ENCODE data around the gene TECTA. TPM values are rescaled to one million over a fixed set of nuclear protein-coding genes. Genes with fewer than 3 reads are reported as not detected.

The TECTA gene
- total RNA-seq, 1 donor from 2014 or later, result 0.75 TPM

DNA sequence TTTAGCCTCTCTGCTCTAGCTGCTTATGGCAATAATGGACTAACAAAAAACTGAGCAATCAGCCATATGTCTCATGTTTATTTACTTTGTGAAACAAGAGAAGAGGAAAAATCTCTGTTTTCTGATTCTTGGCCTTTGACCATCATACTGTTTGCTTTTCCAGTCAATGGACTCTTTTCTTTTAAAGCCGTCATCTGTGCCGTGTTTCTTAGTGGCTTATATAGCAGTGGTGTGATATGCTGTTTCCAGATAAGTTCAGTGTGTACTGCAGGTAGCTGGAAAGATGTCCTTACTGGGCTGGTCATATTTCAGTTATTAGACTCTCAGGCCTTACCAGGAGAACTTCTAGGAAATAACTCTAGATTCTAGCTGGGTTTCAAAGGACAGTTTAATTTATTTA, 33.6 kb upstream of the TECTA start:
- Mint-ChIP-seq H3K36me3 (ENCODE audit: low read depth) (peaks cover 29% of the 10 kb centered on the region), H3K4me3 (ENCODE audit: unreplicated experiment) (no peak overlapping the region), H3K4me1 (ENCODE audit: low read depth) (peaks cover 6% of the 10 kb centered on the region), H3K27ac (ENCODE audit: unreplicated experiment) (no peak overlapping the region), H3K9me3 (ENCODE audit: low read depth) (peaks cover 3% of the 10 kb centered on the region), H3K27me3 (ENCODE audit: low read depth) (no peaks in the 10 kb centered on the region)
- no peak for DNase-seq (ENCODE audit: low spot score)
- TF ChIP-seq, protein P1, sequence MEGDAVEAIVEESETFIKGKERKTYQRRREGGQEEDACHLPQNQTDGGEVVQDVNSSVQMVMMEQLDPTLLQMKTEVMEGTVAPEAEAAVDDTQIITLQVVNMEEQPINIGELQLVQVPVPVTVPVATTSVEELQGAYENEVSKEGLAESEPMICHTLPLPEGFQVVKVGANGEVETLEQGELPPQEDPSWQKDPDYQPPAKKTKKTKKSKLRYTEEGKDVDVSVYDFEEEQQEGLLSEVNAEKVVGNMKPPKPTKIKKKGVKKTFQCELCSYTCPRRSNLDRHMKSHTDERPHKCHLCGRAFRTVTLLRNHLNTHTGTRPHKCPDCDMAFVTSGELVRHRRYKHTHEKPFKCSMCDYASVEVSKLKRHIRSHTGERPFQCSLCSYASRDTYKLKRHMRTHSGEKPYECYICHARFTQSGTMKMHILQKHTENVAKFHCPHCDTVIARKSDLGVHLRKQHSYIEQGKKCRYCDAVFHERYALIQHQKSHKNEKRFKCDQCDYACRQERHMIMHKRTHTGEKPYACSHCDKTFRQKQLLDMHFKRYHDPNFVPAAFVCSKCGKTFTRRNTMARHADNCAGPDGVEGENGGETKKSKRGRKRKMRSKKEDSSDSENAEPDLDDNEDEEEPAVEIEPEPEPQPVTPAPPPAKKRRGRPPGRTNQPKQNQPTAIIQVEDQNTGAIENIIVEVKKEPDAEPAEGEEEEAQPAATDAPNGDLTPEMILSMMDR (IDR thresholded peaks at IDR 0.05), result no peak

DNA sequence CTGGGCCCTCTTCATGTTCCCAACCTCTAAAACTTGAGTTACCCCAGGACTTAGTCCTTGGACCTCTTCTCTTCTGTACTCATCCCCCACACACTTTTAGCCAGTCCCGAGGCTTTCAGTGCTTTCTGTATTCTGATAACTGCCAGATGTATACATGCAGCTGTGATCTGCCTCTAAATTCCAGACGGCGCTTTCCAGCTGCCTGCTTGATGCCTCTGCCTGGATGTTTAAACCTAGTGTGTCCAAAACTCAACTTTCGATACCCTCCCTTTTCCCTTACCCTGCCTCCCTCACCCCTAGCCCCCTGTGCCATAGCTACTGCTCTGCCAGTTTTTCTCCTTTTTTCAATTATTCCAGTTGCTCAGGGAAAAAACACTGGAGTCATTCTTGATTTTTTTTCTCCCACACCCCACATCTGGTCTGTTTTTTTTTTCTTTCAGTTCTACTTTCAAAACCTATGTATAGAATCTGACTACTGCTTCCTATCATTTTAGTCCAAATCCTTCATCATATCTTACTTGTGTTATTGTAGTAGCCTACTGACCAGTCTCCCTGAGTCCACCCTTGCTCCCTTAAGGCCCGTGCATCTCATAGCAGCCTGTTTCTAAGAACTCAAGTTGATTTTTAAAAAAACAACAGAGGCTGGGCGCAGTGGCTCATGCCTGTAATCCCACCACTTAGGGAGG, 32.9 kb upstream of the TECTA start:
- peaks cover 6% of the 10 kb centered on the region for H3K4me1 Mint-ChIP-seq (ENCODE audit: low read depth)
- H3K27ac Mint-ChIP-seq (ENCODE audit: unreplicated experiment), result no peak overlapping the region
- no peaks in the 10 kb centered on the region for H3K27me3 Mint-ChIP-seq (ENCODE audit: low read depth)
- no peak for DNase-seq (ENCODE audit: low spot score)
- peaks cover 3% of the 10 kb centered on the region for H3K9me3 Mint-ChIP-seq (ENCODE audit: low read depth)
- H3K4me3 Mint-ChIP-seq (ENCODE audit: unreplicated experiment), result no peak overlapping the region
- H3K36me3 Mint-ChIP-seq (ENCODE audit: low read depth), result peaks cover 32% of the 10 kb centered on the region
- TF ChIP-seq, protein P1 (IDR thresholded peaks at IDR 0.05), result no peak

DNA sequence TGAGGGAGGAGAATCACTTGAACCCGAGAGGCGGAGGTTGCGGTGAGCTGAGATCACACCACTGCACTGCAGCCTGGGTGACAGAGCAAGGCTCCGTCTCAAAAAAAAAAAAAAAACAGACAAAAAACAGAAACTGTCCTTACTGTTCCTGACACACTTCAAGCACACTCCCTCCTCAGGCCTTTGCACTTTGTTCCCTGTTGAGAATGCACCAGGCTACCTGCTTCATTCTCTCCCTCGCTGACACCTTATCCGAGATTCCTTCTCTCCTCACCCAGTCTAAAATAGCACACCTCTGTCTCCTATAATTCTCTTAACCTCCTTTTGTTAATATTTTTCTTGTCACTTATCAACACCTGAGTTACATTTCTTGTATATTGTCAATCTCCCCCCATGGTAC, 32.3 kb upstream of the TECTA start:
- H3K27ac Mint-ChIP-seq (ENCODE audit: unreplicated experiment), result no peak overlapping the region
- H3K27me3 Mint-ChIP-seq (ENCODE audit: low read depth), result no peaks in the 10 kb centered on the region
- no peak for DNase-seq (ENCODE audit: low spot score)
- TF ChIP-seq, protein P1 (IDR thresholded peaks at IDR 0.05), result no peak
- peaks cover 6% of the 10 kb centered on the region for H3K4me1 Mint-ChIP-seq (ENCODE audit: low read depth)
- no peak overlapping the region for H3K4me3 Mint-ChIP-seq (ENCODE audit: unreplicated experiment)
- peaks cover 3% of the 10 kb centered on the region for H3K9me3 Mint-ChIP-seq (ENCODE audit: low read depth)
- peaks cover 34% of the 10 kb centered on the region for H3K36me3 Mint-ChIP-seq (ENCODE audit: low read depth)

DNA sequence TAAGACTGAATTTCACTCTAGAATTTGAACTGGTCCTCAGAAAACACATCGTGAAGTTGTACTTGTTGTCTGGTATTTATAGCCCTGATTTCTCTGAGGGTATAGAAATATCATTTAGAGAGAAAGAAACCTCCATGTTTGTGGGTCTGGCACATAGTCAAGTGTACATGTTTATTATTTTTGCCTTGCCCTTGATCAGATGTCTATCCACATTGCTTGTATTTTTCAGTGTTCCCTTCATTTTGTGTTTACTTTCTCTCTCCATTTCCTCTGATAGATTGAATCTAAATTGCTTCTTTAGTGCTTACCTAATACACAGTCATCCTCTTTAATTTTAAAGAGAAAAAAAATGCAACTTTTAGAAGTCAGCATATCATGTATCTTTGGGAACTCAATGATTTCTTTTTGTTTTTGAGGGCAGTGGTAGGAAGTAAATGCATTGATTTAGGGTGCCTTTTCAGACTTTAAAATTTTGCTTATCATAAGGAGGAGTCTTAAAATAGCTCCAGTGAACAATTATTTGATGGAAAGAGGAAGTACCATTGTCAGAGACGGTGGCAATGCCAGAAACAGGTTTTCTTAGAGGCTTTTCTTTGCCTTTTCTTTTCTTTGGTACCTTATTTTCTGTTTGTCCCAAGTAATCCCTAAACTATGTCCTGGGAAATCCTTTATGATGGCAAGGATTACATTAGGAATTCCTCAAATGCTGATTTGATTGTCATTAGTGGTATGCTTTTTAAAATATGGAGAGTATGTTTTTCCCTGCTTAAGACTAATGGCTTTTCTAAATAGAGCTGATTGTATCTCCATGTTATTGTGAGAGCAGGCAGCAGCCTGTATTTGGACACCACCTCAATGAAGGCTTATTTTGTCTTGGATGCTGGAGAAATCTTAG, 29.8 kb upstream of the TECTA start:
- peaks cover 37% of the 10 kb centered on the region for H3K36me3 Mint-ChIP-seq (ENCODE audit: low read depth)
- H3K4me1 Mint-ChIP-seq (ENCODE audit: low read depth), result peaks cover 6% of the 10 kb centered on the region
- H3K9me3 Mint-ChIP-seq (ENCODE audit: low read depth), result peaks cover 3% of the 10 kb centered on the region
- H3K27me3 Mint-ChIP-seq (ENCODE audit: low read depth), result no peaks in the 10 kb centered on the region
- no peak overlapping the region for H3K4me3 Mint-ChIP-seq (ENCODE audit: unreplicated experiment)
- no peak overlapping the region for H3K27ac Mint-ChIP-seq (ENCODE audit: unreplicated experiment)
- TF ChIP-seq, protein P1 (IDR thresholded peaks at IDR 0.05), result no peak
- no peak for DNase-seq (ENCODE audit: low spot score)

DNA sequence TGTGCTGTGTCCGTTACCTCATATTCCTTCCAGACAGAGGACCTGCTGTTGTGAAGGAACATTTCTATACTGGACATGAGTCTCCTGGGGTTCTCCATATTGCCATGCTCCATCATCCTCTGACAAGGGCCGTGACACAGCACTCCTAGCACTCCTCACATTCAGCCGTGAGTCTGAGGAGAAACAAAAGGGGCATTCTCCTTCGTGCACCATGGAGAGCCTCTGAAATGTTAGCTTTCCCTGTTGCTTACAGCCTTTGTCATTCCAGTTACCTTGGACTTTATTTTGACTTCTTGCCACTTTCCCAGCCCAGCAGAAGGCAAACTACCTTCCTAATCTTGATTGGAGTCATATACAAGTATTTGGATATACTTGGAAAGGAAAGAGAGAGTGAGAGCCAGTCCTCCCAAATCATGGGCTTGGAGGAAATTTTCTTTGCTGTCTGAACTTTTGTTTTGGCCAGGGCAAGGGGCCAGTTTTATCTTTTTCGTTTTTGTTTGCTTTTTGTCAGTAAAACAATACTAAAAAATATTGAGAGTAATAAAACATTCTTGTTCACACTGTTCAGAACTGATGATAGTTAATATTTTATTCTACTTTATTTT, 29.1 kb upstream of the TECTA start:
- DNase-seq (ENCODE audit: low spot score), result no peak
- Mint-ChIP-seq H3K9me3 (ENCODE audit: low read depth) (peaks cover 3% of the 10 kb centered on the region), H3K36me3 (ENCODE audit: low read depth) (peaks cover 37% of the 10 kb centered on the region), H3K4me3 (ENCODE audit: unreplicated experiment) (no peak overlapping the region), H3K27me3 (ENCODE audit: low read depth) (no peaks in the 10 kb centered on the region), H3K4me1 (ENCODE audit: low read depth) (peaks cover 6% of the 10 kb centered on the region), H3K27ac (ENCODE audit: unreplicated experiment) (no peak overlapping the region)
- TF ChIP-seq, protein P1 (IDR thresholded peaks at IDR 0.05), result no peak

All from chondrocyte (in vitro differentiated cells).